Muscle of leg (tissue), 16 donors: ENCODE measurements around the gene GPX4. TPM values are rescaled to one million over a fixed set of nuclear protein-coding genes. Genes with fewer than 3 reads are reported as not detected.

ENCODE experiments used
- DNase-seq: peaks from one replicate; pipeline ENCODE4 v3.0.0; 2013
- H3K27ac ChIP-seq: one replicate; pipeline ENCODE4 v1.5.1; 2013; ENCODE audit warnings: mild to moderate bottlenecking, low read length, control low read depth
- H3K27me3 ChIP-seq: one replicate; pipeline ENCODE4 v1.6.1; 2013; ENCODE audit warnings: low read length; ENCODE audit not compliant: control insufficient read depth, insufficient read depth
- H3K36me3 ChIP-seq: one replicate; pipeline ENCODE4 v1.6.1; 2013; ENCODE audit warnings: low read length; ENCODE audit not compliant: control insufficient read depth, insufficient read depth
- H3K4me1 ChIP-seq: one replicate; pipeline ENCODE4 v1.6.1; 2013; ENCODE audit warnings: low read length; ENCODE audit not compliant: control insufficient read depth, insufficient read depth
- H3K4me3 ChIP-seq: one replicate; pipeline ENCODE4 v1.5.1; 2013; ENCODE audit warnings: low read length, control low read depth
- H3K9me3 ChIP-seq: replicated peaks from 2 replicates; pipeline ENCODE4 v1.6.1; 2013; ENCODE audit warnings: low read depth, low read length; ENCODE audit not compliant: control insufficient read depth
- WGBS: methylation state at CpG from one replicate; pipeline ENCODE4 v1.1.5; 2013; ENCODE audit warnings: missing lambda C conversion rate; ENCODE audit not compliant: insufficient coverage; 5-methylcytosine and 5-hydroxymethylcytosine counted together
- long read RNA-seq, 11 donors: transcript quantifications; one replicate each; lab custom pipeline, GENCODE V29; 2026
- polyA plus RNA-seq, 8 donors: library from polyadenylated mRNA; unstranded; fragments of 120-200 nt; gene quantifications; one replicate each; pipeline versions ENCODE4 v1.2.1 to v1.2.3, GENCODE V29; 2013; ENCODE audit warnings: inconsistent platforms in 1 of 8, low replicate concordance in 1 of 8; ENCODE audit not compliant: insufficient read length in 8 of 8, insufficient read depth in 1 of 8
- total RNA-seq: library from RNA; stranded (reverse); fragments of 120-200 nt; gene quantifications from one replicate; pipeline ENCODE4 v1.2.4, GENCODE V29; 2013

Gene GPX4, protein sequence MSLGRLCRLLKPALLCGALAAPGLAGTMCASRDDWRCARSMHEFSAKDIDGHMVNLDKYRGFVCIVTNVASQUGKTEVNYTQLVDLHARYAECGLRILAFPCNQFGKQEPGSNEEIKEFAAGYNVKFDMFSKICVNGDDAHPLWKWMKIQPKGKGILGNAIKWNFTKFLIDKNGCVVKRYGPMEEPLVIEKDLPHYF
- total RNA-seq (145 TPM), polyA plus RNA-seq (100 to 1,000 TPM; 156 to 203 (median 163) TPM)
- long read RNA-seq, donor 1, transcript GPX4-201 (7 exons, 919 nt) = major isoform, 40 of 52 reads
- long read RNA-seq, donor 1, partial matches to known transcripts = 0 of 52 reads
- long read RNA-seq, donor 1, other reads (novel, unspliced or antisense) = 8 of 52 reads
- long read RNA-seq, donor 2, transcript GPX4-201 (7 exons, 919 nt) = major isoform, 7 of 8 reads
- long read RNA-seq, donor 2, partial matches to known transcripts = 0 of 8 reads
- long read RNA-seq, donor 2, other reads (novel, unspliced or antisense) = 0 of 8 reads
- long read RNA-seq, donor 3, transcript GPX4-204 (6 exons, 536 nt) = minor isoform, 6 of 107 reads
- long read RNA-seq, donor 3, transcript GPX4-201 (7 exons, 919 nt) = major isoform, 72 of 107 reads
- long read RNA-seq, donor 3, partial matches to known transcripts = 0 of 107 reads
- long read RNA-seq, donor 3, other reads (novel, unspliced or antisense) = 29 of 107 reads
- long read RNA-seq, donor 4, transcript GPX4-201 (7 exons, 919 nt) = major isoform, 67 of 122 reads
- long read RNA-seq, donor 4, partial matches to known transcripts = 5 of 122 reads
- long read RNA-seq, donor 4, other reads (novel, unspliced or antisense) = 47 of 122 reads
- long read RNA-seq, donor 5, transcript GPX4-201 (7 exons, 919 nt) = major isoform, 162 of 285 reads
- long read RNA-seq, donor 5, transcript GPX4-204 (6 exons, 536 nt) = minor isoform, 7 of 285 reads
- long read RNA-seq, donor 5, partial matches to known transcripts = 25 of 285 reads
- long read RNA-seq, donor 5, other reads (novel, unspliced or antisense) = 88 of 285 reads
- long read RNA-seq, donor 6, transcript GPX4-204 (6 exons, 536 nt) = minor isoform, 7 of 227 reads
- long read RNA-seq, donor 6, transcript GPX4-201 (7 exons, 919 nt) = major isoform, 135 of 227 reads
- long read RNA-seq, donor 6, partial matches to known transcripts = 17 of 227 reads
- long read RNA-seq, donor 6, other reads (novel, unspliced or antisense) = 67 of 227 reads
- long read RNA-seq, donor 7, transcript GPX4-201 (7 exons, 919 nt) = major isoform, 79 of 128 reads
- long read RNA-seq, donor 7, partial matches to known transcripts = 0 of 128 reads
- long read RNA-seq, donor 7, other reads (novel, unspliced or antisense) = 44 of 128 reads
- long read RNA-seq, donor 8, transcript GPX4-201 (7 exons, 919 nt) = major isoform, 52 of 99 reads
- long read RNA-seq, donor 8, partial matches to known transcripts = 15 of 99 reads
- long read RNA-seq, donor 8, other reads (novel, unspliced or antisense) = 27 of 99 reads
- long read RNA-seq, donor 9, transcript GPX4-201 (7 exons, 919 nt) = major isoform, 68 of 113 reads
- long read RNA-seq, donor 9, partial matches to known transcripts = 6 of 113 reads
- long read RNA-seq, donor 9, other reads (novel, unspliced or antisense) = 31 of 113 reads
- long read RNA-seq, donor 10, transcript GPX4-204 (6 exons, 536 nt) = minor isoform, 7 of 158 reads
- long read RNA-seq, donor 10, transcript GPX4-201 (7 exons, 919 nt) = major isoform, 88 of 158 reads
- long read RNA-seq, donor 10, partial matches to known transcripts = 24 of 158 reads
- long read RNA-seq, donor 10, other reads (novel, unspliced or antisense) = 37 of 158 reads
- long read RNA-seq, donor 11, transcript GPX4-201 (7 exons, 919 nt) = major isoform, 76 of 139 reads
- long read RNA-seq, donor 11, partial matches to known transcripts = 10 of 139 reads
- long read RNA-seq, donor 11, other reads (novel, unspliced or antisense) = 49 of 139 reads

DNA sequence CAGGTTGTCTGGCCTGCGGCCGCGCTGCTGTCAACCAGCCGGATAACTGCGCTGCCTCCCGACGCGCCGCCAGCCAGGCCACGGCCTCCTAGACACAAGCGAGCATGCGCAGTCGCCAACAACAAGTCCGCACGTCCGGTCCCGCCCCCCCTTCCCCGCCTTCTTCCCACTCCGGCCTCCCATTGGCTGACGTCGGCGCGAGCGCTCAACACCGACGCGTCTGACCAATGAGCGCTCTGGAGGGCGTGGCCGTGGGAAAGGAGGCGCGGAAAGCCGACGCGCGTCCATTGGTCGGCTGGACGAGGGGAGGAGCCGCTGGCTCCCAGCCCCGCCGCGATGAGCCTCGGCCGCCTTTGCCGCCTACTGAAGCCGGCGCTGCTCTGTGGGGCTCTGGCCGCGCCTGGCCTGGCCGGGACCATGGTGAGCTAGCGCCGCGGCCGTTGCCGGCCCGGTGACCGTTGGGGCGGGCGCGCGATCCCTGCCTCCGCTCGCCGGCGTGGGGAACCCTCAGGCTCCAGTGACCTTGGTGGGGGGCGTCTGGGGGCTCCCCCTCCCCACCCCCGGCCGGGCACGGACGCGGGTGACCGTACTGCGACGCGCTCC lies at the start of gene GPX4:
Gene GPX4 (plus strand): TSS at position 287 of the 603 bp plus-strand sequence. CDS start 50 bp downstream, at position 337.
- Histone ChIP-seq H3K4me1 (peaks cover 43% of the 10 kb centered on the region), H3K4me3 (peak within 1 kb of the TSS; percentile 65), H3K36me3 (peaks cover 25% of the 10 kb centered on the region), H3K9me3 (no peaks in the 10 kb centered on the region), H3K27me3 (no peaks in the 10 kb centered on the region), H3K27ac (peak within 1 kb of the TSS; percentile 96)
- WGBS = under 1% methylated on average over 71 of the region's 75 CpGs
- peak; percentile 100 for DNase-seq

DNA sequence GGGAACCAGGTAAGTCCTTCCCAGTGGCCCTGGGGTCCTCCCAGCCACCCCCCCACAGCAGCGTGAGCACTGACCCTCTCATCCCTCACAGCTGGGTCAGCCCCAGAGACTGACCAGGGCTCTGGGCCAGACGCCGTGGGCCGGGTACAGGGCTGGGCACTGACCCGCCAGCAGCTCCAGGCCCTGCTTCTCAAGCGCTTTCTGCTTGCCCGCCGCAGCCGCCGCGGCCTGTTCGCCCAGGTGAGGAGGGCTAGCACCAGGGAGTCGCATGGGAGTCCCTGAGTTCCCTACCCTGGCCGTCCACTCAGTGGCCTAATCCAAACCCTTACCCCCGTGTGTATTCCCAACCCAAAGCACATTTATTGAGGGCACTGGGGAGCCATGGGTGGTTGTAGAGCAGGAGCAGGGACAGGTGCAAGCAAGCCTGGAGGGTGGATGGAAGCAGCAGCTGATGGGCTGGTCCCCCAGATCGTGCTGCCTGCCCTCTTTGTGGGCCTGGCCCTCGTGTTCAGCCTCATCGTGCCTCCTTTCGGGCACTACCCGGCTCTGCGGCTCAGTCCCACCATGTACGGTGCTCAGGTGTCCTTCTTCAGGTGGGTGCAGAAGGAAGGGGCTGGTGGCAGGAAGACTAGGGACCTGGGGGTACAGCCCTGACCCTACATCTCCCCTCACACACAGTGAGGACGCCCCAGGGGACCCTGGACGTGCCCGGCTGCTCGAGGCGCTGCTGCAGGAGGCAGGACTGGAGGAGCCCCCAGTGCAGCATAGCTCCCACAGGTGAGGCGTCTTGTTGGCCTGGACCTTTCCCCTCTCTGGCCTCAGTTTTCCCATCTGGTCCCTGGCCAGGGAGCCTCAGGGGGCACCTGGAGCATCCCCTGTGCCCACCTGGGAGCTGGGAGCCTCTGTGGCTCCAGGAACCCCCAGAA lies 49.4 kb upstream of the GPX4 start:
- WGBS = 87% methylated on average over 16 of the region's 28 CpGs
- DNase-seq = no peak

DNA sequence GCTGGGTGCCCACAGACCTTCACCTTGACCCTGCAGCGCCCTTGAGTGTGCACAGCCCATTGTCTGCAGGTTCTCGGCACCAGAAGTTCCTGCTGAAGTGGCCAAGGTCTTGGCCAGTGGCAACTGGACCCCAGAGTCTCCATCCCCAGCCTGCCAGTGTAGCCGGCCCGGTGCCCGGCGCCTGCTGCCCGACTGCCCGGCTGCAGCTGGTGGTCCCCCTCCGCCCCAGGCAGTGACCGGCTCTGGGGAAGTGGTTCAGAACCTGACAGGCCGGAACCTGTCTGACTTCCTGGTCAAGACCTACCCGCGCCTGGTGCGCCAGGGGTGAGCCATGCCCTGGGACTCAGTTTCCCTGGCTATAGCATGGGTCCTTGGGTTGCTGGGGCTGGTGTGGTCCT lies 48.8 kb upstream of the GPX4 start:
- Histone ChIP-seq H3K36me3 (peaks cover 34% of the 10 kb centered on the region), H3K4me1 (no peaks in the 10 kb centered on the region), H3K9me3 (peaks cover 44% of the 10 kb centered on the region), H3K4me3 (no peak overlapping the region), H3K27ac (no peak overlapping the region), H3K27me3 (peaks cover 2% of the 10 kb centered on the region)
- WGBS = 85% methylated on average over 10 of the region's 14 CpGs
- DNase-seq = no peak

More for the DNA sequence above, 49.4 kb upstream of the GPX4 start:
- peaks cover 41% of the 10 kb centered on the region for H3K9me3 ChIP-seq
- H3K27ac ChIP-seq = no peak overlapping the region
- no peak overlapping the region for H3K4me3 ChIP-seq
- no peaks in the 10 kb centered on the region for H3K4me1 ChIP-seq
- H3K27me3 ChIP-seq = peaks cover 2% of the 10 kb centered on the region
- H3K36me3 ChIP-seq = peaks cover 34% of the 10 kb centered on the region

DNA sequence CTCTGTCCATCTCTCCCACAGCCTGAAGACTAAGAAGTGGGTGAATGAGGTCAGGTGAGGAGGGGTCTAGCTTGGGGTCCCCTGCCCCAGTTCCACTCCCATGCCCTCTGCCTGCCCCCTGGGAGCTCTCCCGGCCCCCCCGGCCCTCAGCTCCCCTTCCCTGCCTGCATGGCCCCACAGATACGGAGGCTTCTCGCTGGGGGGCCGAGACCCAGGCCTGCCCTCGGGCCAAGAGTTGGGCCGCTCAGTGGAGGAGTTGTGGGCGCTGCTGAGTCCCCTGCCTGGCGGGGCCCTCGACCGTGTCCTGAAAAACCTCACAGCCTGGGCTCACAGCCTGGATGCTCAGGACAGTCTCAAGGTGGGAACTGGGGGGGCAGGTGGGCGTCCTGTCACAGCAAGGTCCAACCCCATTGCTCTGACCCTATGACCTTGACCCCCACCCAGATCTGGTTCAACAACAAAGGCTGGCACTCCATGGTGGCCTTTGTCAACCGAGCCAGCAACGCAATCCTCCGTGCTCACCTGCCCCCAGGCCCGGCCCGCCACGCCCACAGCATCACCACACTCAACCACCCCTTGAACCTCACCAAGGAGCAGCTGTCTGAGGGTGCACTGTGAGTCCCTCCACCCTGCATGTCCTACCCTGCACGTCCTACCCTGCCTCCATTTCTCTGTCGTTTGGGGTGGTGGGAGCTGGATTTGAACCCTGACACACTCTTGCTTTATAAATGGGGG lies 47.7 kb upstream of the GPX4 start:
- Histone ChIP-seq H3K27ac (no peak overlapping the region), H3K4me1 (no peaks in the 10 kb centered on the region), H3K36me3 (peaks cover 34% of the 10 kb centered on the region), H3K9me3 (peaks cover 44% of the 10 kb centered on the region), H3K4me3 (no peak overlapping the region), H3K27me3 (peaks cover 2% of the 10 kb centered on the region)
- no peak for DNase-seq
- WGBS = 97% methylated on average over 14 of the region's 20 CpGs

DNA sequence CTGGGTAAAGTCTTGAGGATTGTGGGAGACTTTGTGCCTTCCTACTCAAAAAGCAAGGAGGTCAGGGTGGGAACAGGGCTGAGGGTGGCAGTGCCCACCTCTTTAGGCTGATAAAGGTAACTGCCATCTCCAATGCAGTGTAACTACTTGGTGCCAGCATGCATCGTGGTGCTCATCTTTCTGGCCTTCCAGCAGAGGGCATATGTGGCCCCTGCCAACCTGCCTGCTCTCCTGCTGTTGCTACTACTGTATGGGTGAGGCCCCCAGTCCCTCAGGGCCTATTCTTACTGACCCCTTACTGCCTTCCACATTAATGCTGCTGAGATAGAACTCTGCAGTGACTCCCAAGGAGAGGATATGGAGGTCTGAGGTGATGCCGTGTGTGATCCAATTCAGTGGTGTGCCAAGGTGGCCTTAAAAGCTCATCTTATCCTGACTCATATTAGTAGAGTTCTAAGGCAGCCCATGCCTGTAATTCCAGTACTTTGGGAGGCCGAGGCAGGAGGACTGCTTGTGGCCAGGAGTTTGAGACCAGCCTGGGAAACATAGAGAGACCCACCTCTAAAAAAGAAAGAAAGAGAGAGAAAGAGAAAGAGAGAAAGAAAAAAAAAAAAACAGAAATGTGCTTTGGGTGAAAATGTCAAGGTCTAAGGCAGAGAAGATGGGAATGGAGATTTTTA lies 46.5 kb upstream of the GPX4 start:
- peaks cover 44% of the 10 kb centered on the region for H3K9me3 ChIP-seq
- DNase-seq = no peak
- 83% methylated on average over 1 of the region's 3 CpGs for WGBS
- no peak overlapping the region for H3K27ac ChIP-seq
- peaks cover 27% of the 10 kb centered on the region for H3K36me3 ChIP-seq
- peaks cover 2% of the 10 kb centered on the region for H3K27me3 ChIP-seq
- H3K4me3 ChIP-seq = no peak overlapping the region
- H3K4me1 ChIP-seq = no peaks in the 10 kb centered on the region

DNA sequence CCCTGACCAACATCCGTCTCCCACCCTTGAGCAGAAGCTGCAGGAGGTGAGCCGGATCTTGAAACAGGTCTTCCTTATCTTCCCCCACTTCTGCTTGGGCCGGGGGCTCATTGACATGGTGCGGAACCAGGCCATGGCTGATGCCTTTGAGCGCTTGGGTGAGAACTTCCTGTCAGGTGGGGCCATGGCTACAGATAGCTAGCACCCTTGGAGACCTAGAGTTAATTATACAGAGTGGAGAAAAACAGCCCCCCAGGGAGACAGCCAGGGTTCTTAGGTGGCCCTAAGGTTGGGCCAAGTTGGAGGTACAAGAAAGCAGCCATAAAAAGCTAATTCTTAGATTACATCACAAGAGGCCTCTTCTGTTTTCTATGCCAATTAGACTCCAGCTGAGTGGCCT lies 45.7 kb upstream of the GPX4 start:
- no peak overlapping the region for H3K4me3 ChIP-seq
- no peak overlapping the region for H3K27ac ChIP-seq
- 100% methylated on average over 4 of the region's 5 CpGs for WGBS
- no peak for DNase-seq
- peaks cover 2% of the 10 kb centered on the region for H3K27me3 ChIP-seq
- H3K9me3 ChIP-seq = peaks cover 44% of the 10 kb centered on the region
- no peaks in the 10 kb centered on the region for H3K4me1 ChIP-seq
- H3K36me3 ChIP-seq = peaks cover 27% of the 10 kb centered on the region

DNA sequence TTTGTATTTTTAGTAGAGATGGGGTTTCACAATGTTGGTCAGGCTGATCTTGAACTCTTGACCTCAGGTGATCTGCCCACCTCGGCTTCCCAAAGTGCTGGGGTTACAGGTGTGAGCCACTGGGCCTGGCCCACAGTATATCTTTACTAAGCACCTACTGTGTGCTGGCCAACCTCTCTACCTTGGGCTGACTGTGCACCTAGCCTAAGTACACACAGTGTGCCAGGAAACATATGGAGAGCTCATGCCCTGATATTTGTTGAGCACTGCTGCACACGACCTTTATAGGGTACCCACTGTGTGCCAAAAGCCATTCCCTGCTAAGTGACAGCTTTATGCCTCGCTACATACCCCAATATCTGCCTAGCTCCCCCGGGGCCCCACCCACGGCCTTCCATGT lies 43.1 kb upstream of the GPX4 start:
- 56% methylated on average over 1 of the region's 5 CpGs for WGBS
- no peak for DNase-seq
- Histone ChIP-seq H3K27me3 (peaks cover 25% of the 10 kb centered on the region), H3K4me1 (peaks cover 13% of the 10 kb centered on the region), H3K27ac (no peak overlapping the region), H3K4me3 (no peak overlapping the region), H3K36me3 (peaks cover 23% of the 10 kb centered on the region), H3K9me3 (peaks cover 36% of the 10 kb centered on the region)
